Neural cell (in vitro differentiated cells): ENCODE results near the gene CPXM1. TPM values are rescaled to one million over a fixed set of nuclear protein-coding genes. Genes with fewer than 3 reads are reported as not detected.
"Not testable (repeated sequence)": the region's sequence is repeated elsewhere in the genome, so short reads cannot be mapped to it uniquely, and the experiment has no call there.

Source experiments
- H2AFZ ChIP-seq: fragments of 200-600, 300-800 bp; sonication (generic), shearing (Covaris generic); 2 replicates; pipeline ENCODE4 v1.6.0; 2014; ENCODE audit warnings: low read depth, mild to moderate bottlenecking, antibody characterized with exemption, low read length, moderate library complexity
- H3F3A ChIP-seq: fragments of 200-600 bp; shearing (Covaris generic); 2 replicates; pipeline ENCODE4 v1.6.1; 2016; ENCODE audit warnings: mild to moderate bottlenecking, moderate library complexity, mixed read lengths, antibody characterized with exemption, low read length; ENCODE audit not compliant: insufficient read depth, poor library complexity, severe bottlenecking
- H3K27ac ChIP-seq: fragments of 200-600, 300-800 bp; sonication (generic), shearing (Covaris generic); 2 replicates; pipeline ENCODE4 v1.5.1; 2014; ENCODE audit warnings: mild to moderate bottlenecking, low read length, moderate library complexity
- H3K27me3 ChIP-seq: fragments of 300-800, 200-600 bp; sonication (generic), shearing (Covaris generic); 2 replicates; pipeline ENCODE4 v1.6.0; 2014; ENCODE audit warnings: mild to moderate bottlenecking, low read depth, low read length, moderate library complexity; ENCODE audit not compliant: insufficient read depth
- H3K36me3 ChIP-seq: fragments of 300-800, 200-600 bp; sonication (generic), shearing (Covaris generic); 2 replicates; pipeline ENCODE4 v1.5.1; 2014; ENCODE audit warnings: mild to moderate bottlenecking, antibody characterized with exemption, low read length, moderate library complexity; ENCODE audit not compliant: insufficient read depth
- H3K4me2 ChIP-seq: fragments of 300-800, 200-600 bp; sonication (generic), shearing (Covaris generic); 2 replicates; pipeline ENCODE4 v1.6.0; 2014; ENCODE audit warnings: mild to moderate bottlenecking, low read length
- H3K4me3 ChIP-seq: fragments of 300-800, 200-600 bp; sonication (generic), shearing (Covaris generic); 2 replicates; pipeline ENCODE4 v1.5.1; 2014; ENCODE audit warnings: mild to moderate bottlenecking, low read length, moderate library complexity
- H3K79me2 ChIP-seq: fragments of 200-600 bp; shearing (Covaris generic); replicated peaks from 2 replicates; pipeline ENCODE4 v1.6.0; 2014; ENCODE audit warnings: mild to moderate bottlenecking, low read length, moderate library complexity; ENCODE audit not compliant: insufficient read depth
- H3K9ac ChIP-seq: fragments of 300-800, 200-600 bp; sonication (generic), shearing (Covaris generic); 2 replicates; pipeline ENCODE4 v1.6.1; 2016; ENCODE audit warnings: mild to moderate bottlenecking, low read length, mixed read lengths
- H3K9me2 ChIP-seq: fragments of 200-600 bp; shearing (Covaris generic); 2 replicates; pipeline ENCODE4 v1.6.1; 2016; ENCODE audit warnings: mild to moderate bottlenecking, low read length, mixed read lengths; ENCODE audit not compliant: insufficient read depth
- H3K9me3 ChIP-seq: fragments of 200-600, 300-800 bp; sonication (generic), shearing (Covaris generic); 2 replicates; pipeline ENCODE4 v1.6.1; 2016; ENCODE audit warnings: mild to moderate bottlenecking, mixed run types, low read length, moderate library complexity, mixed read lengths
- H4K20me1 ChIP-seq: fragments of 200-600 bp; shearing (Covaris generic); 2 replicates; pipeline ENCODE4 v1.6.1; 2016; ENCODE audit warnings: mild to moderate bottlenecking, mixed run types; ENCODE audit not compliant: insufficient read depth
- CTCF ChIP-seq: fragments of 450-650 bp; IDR thresholded peaks from 2 replicates; pipeline ENCODE4 v1.5.1; 2014; ENCODE audit warnings: antibody characterized with exemption, mild to moderate bottlenecking, moderate library complexity; ENCODE audit not compliant: poor library complexity, severe bottlenecking
- EP300 ChIP-seq: fragments of 450-650 bp; conservative IDR thresholded peaks from 2 replicates; pipeline ENCODE4 v1.6.1; 2014; ENCODE audit warnings: antibody characterized with exemption, mild to moderate bottlenecking, moderate library complexity; ENCODE audit not compliant: poor library complexity, severe bottlenecking
- EZH2 ChIP-seq: fragments of 200-600, 300-800 bp; shearing (Covaris generic), sonication (generic); IDR thresholded peaks from 2 replicates; pipeline ENCODE4 v1.6.1; 2014; ENCODE audit warnings: antibody characterized with exemption, low read length, borderline replicate concordance, mild to moderate bottlenecking; ENCODE audit not compliant: insufficient read depth, poor library complexity, severe bottlenecking
- MXI1 ChIP-seq: fragments of 450-650 bp; conservative IDR thresholded peaks from 2 replicates; pipeline ENCODE4 v1.6.1; 2014; ENCODE audit warnings: antibody characterized with exemption, mild to moderate bottlenecking; ENCODE audit not compliant: poor library complexity, severe bottlenecking
- POLR2AphosphoS5 ChIP-seq: IDR thresholded peaks from 2 replicates; pipeline ENCODE4 v1.6.1; 2012
- RAD21 ChIP-seq: fragments of 450-650 bp; conservative IDR thresholded peaks from 2 replicates; pipeline ENCODE4 v1.6.1; 2014; ENCODE audit warnings: antibody characterized with exemption, mild to moderate bottlenecking, moderate library complexity
- SMC3 ChIP-seq: fragments of 450-650 bp; conservative IDR thresholded peaks from 2 replicates; pipeline ENCODE4 v1.6.1; 2014; ENCODE audit warnings: antibody characterized with exemption, mild to moderate bottlenecking, moderate library complexity; ENCODE audit not compliant: poor library complexity
- TAF1 ChIP-seq: IDR thresholded peaks from 2 replicates; pipeline ENCODE4 v1.6.1; 2012; ENCODE audit warnings: low read depth
- polyA plus RNA-seq: library from polyadenylated mRNA; depleted of rRNA; stranded (reverse); fragments of >200 nt; gene quantifications from 2 replicates; pipeline ENCODE4 v1.2.3, GENCODE V29; 2014
- TF ChIP-seq, protein P1 (sequence below): IDR thresholded peaks from 2 replicates; pipeline ENCODE4 v1.6.1; 2012; ENCODE audit warnings: borderline replicate concordance

CPXM1 gene
- polyA plus RNA-seq, 1 donor from 2014 or later: 44.0 TPM

GRCh38 chr20:2773812-2774211 is 26.6 kb downstream of the CPXM1 start:
- Histone ChIP-seq H3K4me3 (no peak overlapping the region), H4K20me1 (no peaks in the 10 kb centered on the region), H3F3A (no peaks in the 10 kb centered on the region), H3K9me2 (no peaks in the 10 kb centered on the region), H3K27ac (no peak overlapping the region), H3K4me2 (no peak overlapping the region), H3K79me2 (no peaks in the 10 kb centered on the region), H3K36me3 (no peaks in the 10 kb centered on the region), H3K9ac (no peak overlapping the region), H3K27me3 (no peaks in the 10 kb centered on the region), H3K9me3 (no peaks in the 10 kb centered on the region), H2AFZ (no peak overlapping the region)
- no peak for TF ChIP-seq RAD21
- TF ChIP-seq, protein P1, sequence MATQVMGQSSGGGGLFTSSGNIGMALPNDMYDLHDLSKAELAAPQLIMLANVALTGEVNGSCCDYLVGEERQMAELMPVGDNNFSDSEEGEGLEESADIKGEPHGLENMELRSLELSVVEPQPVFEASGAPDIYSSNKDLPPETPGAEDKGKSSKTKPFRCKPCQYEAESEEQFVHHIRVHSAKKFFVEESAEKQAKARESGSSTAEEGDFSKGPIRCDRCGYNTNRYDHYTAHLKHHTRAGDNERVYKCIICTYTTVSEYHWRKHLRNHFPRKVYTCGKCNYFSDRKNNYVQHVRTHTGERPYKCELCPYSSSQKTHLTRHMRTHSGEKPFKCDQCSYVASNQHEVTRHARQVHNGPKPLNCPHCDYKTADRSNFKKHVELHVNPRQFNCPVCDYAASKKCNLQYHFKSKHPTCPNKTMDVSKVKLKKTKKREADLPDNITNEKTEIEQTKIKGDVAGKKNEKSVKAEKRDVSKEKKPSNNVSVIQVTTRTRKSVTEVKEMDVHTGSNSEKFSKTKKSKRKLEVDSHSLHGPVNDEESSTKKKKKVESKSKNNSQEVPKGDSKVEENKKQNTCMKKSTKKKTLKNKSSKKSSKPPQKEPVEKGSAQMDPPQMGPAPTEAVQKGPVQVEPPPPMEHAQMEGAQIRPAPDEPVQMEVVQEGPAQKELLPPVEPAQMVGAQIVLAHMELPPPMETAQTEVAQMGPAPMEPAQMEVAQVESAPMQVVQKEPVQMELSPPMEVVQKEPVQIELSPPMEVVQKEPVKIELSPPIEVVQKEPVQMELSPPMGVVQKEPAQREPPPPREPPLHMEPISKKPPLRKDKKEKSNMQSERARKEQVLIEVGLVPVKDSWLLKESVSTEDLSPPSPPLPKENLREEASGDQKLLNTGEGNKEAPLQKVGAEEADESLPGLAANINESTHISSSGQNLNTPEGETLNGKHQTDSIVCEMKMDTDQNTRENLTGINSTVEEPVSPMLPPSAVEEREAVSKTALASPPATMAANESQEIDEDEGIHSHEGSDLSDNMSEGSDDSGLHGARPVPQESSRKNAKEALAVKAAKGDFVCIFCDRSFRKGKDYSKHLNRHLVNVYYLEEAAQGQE: no peak
- TF ChIP-seq MXI1: no peak
- TF ChIP-seq CTCF: no peak
- TF ChIP-seq EP300: no peak
- no peak for TF ChIP-seq EZH2
- TF ChIP-seq TAF1: no peak
- no peak for TF ChIP-seq SMC3
- no peak for TF ChIP-seq POLR2AphosphoS5

GRCh38 chr20:2771631-2772080 is 28.8 kb downstream of the CPXM1 start:
- Histone ChIP-seq H3K4me2 (no peak overlapping the region), H3K27ac (no peak overlapping the region), H3K9ac (no peak overlapping the region), H3K27me3 (no peaks in the 10 kb centered on the region), H3K9me3 (no peaks in the 10 kb centered on the region), H3K79me2 (no peaks in the 10 kb centered on the region), H3K36me3 (no peaks in the 10 kb centered on the region), H2AFZ (no peak overlapping the region), H3K4me3 (no peak overlapping the region), H3F3A (no peaks in the 10 kb centered on the region), H3K9me2 (no peaks in the 10 kb centered on the region), H4K20me1 (no peaks in the 10 kb centered on the region)
- TF ChIP-seq SMC3 (no peak), POLR2AphosphoS5 (no peak), MXI1 (no peak), CTCF (no peak), TAF1 (no peak), EP300 (no peak), EZH2 (no peak), RAD21 (no peak)
- TF ChIP-seq, protein P1: no peak

- H3K4me2 ChIP-seq, H2AFZ ChIP-seq, H3K4me3 ChIP-seq, H3K27ac ChIP-seq, H3K9me3 ChIP-seq, H3K79me2 ChIP-seq, H3K9ac ChIP-seq, H3F3A ChIP-seq, H3K36me3 ChIP-seq, H3K27me3 ChIP-seq, H4K20me1 ChIP-seq, H3K9me2 ChIP-seq: not testable (repeated sequence)
Measured at GRCh38 chr20:2770091-2770490, 30.3 kb downstream of the CPXM1 start.
